Subcutaneous adipose tissue (tissue), 4 donors: ENCODE measurements around the gene HTR2A. TPM values are rescaled to one million over a fixed set of nuclear protein-coding genes. Genes with fewer than 3 reads are reported as not detected.

ENCODE experiments used
- total RNA-seq, 4 donors: library from RNA; depleted of rRNA; stranded (reverse); fragments of >200 nt; gene quantifications; one replicate each; pipeline ENCODE4 v1.1.0, GENCODE V29; 2016
- TF ChIP-seq, protein P1 (sequence below): fragments of 450-650 bp; IDR thresholded peaks from one replicate; pipeline ENCODE4 v1.5.1; 2016; ENCODE audit warnings: low read depth, mild to moderate bottlenecking, control low read depth, antibody characterized with exemption, moderate library complexity

Gene HTR2A
- total RNA-seq, 4 donors from 2014 or later = 0.16 to 2.4 (median 0.66) TPM; not detected in 1

GRCh38 chr13:46799139-46799538 lies 97.7 kb downstream of the HTR2A start:
- TF ChIP-seq, protein P1, sequence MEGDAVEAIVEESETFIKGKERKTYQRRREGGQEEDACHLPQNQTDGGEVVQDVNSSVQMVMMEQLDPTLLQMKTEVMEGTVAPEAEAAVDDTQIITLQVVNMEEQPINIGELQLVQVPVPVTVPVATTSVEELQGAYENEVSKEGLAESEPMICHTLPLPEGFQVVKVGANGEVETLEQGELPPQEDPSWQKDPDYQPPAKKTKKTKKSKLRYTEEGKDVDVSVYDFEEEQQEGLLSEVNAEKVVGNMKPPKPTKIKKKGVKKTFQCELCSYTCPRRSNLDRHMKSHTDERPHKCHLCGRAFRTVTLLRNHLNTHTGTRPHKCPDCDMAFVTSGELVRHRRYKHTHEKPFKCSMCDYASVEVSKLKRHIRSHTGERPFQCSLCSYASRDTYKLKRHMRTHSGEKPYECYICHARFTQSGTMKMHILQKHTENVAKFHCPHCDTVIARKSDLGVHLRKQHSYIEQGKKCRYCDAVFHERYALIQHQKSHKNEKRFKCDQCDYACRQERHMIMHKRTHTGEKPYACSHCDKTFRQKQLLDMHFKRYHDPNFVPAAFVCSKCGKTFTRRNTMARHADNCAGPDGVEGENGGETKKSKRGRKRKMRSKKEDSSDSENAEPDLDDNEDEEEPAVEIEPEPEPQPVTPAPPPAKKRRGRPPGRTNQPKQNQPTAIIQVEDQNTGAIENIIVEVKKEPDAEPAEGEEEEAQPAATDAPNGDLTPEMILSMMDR = no peak

- TF ChIP-seq, protein P1 = no peak
Observed at GRCh38 chr13:46797501-46798237, 99.2 kb downstream of the HTR2A start.

DNA sequence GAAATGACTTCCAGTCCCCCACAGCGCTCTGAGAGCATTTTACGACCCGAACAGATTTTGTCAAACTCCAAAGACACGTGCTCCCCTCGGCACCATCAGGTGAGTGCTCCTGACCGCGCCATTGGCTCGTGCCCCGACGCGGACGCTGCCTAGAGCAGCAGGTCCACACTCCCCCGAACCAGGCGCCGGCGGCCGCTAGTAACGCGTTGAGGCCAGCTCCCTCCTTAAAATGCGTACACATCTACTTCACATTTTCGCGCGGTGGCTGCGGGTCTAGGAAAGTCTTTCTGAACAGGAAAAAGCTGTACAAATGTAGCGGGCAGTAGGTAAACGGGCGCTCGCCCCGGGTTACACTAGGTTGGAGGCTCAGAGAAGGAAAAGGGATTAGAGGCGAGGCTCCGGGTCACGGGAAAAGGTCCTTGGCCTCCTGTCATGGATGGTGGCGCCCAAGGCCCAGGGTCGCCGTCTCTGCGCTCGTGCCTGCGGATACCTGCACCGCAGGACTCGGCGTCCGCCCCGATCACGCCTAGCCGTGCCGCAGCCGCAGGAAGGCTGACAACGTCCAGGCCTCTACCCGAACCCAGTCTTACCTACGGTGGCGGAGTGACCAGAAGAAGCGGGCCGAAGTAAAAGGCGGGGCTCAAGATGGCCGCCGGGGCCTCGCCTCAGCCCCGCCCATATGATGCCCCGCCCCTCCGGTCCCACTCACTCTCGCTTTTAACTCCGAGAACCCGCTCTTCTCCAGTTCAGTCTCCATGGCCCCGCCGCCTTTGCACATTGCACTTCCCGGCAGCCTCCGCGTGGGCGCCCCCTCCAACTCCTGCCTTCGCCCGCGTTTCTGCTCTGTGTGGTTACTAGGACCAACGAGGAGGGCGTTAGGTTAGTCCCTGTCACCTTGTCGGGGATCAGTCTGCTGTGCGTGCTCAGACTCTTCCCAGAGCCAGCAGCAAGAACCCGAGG lies 100.1 kb downstream of the HTR2A start, which contains the start of gene ESD:
Gene ESD (minus strand): TSS at position 647 of the 960 bp plus-strand sequence. CDS start 5,748 bp downstream, outside the sequence.
- TF ChIP-seq, protein P1 = no peak

- TF ChIP-seq, protein P1 = no peak
Observed at GRCh38 chr13:46796129-46796514, 100.7 kb downstream of the HTR2A start.

DNA sequence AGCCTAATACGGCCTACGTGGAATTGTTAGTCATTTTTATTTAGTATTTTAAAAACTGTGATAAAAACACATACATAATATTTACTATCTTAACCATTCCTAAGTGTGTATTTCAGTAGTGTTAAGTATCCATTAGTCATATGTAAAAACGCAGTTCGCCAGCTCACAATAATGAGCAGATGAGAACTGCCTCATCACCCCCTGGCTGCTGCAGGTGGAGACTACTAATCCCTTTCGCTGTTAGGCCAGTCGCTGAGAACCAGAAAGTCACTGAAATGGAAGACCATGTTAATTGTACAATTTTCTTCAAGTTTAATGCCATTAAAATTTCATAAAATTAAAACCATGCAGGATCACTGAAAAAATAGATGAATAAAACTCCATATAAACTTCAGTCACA lies 101.5 kb downstream of the HTR2A start:
- TF ChIP-seq, protein P1 = no peak

DNA sequence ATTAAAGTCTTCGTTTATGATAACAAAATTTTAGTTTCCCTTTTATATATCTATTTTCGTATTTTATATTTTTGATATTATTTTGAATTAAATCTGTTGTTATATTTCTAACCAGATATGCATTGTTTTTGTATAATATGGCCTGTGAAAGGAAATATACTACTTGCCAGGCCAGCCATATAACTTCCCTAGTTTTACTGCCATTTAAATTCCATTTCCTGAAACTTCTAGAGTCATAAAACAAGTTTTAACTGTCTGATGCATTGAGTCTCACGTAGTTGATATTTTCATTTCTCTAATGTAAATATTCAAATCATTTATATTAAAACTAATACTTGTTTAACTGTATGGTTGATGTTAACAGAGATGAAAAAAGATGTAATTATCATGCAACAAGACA lies 113.3 kb downstream of the HTR2A start:
- TF ChIP-seq, protein P1 = no peak

DNA sequence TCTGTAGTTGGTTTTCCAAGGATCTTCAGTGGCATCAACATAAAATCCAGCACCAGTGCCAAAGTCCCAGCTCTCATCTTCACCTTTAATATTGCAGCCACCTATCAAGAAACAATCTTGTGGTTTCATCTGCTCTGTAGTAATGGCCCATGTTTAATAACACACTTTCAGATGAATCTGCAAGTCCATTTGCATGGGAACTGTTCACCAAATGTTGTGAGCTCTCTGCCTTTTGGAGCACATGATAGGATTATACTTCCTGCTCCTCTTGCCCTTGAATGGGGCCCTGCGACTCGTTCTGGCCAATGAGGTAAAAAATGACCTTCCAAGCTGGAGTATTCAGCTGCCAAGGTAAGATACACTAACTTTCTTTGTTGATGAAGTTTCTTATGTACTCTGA lies 114.2 kb downstream of the HTR2A start:
- TF ChIP-seq, protein P1 = no peak
